HL-60/S4 (cell line): ENCODE measurements around the gene GABARAPL2.
"Not testable (repeated sequence)": the region's sequence is repeated elsewhere in the genome, so short reads cannot be mapped to it uniquely, and the experiment has no call there.

Experiments used
- in situ Hi-C: fragments of 300-500 bp; cut with MboI; formaldehyde crosslinking; loops from 2 replicates; pipeline ENCODE4 v1.14.3; 2022; ENCODE audit warnings: low sequenced_read_pairs

GABARAPL2 gene

DNA sequence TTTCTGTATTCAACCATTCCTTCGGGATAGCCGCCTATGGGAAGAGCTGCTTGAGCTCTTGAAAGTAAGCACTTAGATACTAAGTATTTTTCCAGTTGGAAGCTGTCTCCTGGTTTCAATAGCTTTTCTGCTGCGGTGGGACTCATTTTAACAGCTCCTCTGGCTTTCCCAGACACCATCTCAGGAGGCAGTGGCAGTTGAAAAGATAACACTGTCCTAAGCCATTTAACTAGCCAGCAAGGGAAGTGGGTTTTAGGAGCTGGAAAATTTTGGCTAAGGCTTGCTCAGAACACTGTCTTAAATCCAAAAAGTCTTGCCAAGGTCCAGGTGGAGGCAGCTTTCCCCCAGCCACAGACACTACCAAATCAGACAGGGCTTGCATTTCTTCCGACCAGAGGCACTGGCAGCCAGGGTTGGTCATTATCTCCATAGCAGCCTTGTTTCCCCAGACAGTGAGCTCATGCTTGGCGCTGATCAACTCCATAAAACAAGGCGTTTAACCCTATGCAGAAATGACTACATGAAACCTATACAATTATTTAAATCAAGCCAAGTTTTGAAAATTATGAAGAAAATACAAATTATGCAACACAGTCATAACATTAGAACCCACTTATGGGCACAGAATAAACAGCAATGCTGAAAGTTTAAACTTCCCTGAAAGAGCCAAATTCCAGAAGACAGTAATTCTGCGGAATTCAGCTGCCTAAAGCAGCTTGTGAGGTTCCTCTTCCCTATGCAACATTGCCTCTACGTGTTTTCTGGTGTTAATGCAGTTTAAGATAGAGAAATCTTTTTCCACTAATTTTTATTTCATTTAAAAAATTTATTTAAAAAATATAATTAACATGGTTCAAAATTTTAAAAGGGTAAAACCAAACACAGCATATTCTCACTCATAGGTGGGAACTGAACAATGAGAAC lies 25.0 kb downstream of the GABARAPL2 start:
- in situ Hi-C loops = no loop called here

DNA sequence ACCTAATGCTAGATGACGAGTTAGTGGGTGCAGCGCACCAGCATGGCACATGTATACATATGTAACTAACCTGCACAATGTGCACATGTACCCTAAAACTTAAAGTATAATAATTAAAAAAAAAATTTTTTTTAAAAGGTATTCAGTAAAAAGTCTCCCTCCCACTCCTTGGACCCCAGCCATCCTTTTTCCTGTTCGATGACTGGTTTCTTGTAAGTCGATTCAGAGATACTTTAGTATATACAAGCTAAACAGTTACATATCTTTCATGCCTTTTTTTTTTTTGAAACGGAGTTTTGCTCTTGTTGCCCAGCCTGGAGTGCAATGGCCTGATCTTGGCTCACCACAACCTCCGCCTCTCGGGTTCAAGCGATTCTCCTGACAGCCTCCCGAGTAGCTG lies 25.7 kb downstream of the GABARAPL2 start:
- in situ Hi-C loops = not testable (repeated sequence)

DNA sequence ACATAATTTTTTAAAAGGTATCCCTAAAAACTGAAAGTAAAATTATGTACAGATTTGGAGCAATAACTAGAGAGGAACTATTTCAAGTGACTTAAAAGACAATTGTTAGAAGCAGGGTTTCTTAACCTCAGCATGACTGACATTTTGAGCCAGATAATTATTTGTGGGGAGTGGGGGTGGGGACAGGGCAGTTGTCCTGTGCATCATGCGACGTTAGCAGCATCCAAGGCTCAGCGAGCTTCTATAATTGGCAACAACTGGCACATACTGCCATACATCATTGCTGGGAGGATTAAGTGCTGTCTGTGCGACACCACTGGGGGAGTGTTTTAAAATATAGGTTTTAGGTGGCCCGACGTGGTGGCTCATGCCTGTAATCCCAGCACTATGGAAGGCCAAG lies 27.1 kb downstream of the GABARAPL2 start:
- in situ Hi-C loops = no loop called here

DNA sequence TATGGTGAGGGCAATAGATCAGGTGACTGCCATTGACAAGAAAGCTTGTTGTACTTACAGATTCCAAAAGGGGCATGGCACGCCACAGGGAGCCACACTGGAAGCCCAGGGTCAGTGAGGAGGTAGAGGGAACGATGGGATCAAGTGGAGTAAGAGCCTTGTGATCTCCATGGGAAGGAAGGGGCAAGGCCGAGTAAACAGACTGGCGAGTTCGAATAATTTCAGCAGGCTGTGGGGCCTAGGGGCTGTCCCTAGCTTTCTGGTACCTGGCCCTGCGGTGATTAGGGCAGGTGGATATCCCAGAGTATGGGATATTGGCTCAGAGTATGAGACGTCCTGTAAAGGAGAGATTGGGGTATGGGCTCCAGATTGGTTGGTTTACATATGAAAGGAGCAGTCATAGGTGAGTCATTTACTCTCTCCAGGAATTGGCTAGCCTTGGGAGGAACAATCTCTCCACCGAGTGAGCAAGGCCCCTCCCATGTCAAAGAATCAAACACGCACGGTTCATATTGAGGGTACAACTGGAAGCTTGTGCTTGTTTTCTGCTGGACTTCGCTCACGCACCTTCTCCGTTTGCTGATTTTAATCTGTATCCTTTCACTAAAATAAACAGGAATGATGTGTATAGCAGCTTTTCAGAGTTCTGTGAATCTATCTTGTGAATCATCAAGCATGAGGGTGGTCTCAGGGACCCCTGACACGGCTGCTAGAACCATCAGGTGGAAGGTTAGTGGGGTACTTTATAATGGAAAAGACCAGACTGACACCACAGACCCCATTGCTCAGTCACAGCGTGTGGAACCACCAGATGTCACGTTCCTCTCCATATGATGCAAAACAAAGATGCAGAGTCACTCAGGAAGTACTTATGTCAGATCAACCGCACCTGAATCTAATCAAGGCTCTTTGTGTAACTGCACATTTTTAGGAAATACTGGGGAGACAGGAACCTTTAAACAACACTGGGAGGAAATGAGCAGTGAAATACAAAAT lies 27.9 kb downstream of the GABARAPL2 start:
- in situ Hi-C loops = no loop called here

DNA sequence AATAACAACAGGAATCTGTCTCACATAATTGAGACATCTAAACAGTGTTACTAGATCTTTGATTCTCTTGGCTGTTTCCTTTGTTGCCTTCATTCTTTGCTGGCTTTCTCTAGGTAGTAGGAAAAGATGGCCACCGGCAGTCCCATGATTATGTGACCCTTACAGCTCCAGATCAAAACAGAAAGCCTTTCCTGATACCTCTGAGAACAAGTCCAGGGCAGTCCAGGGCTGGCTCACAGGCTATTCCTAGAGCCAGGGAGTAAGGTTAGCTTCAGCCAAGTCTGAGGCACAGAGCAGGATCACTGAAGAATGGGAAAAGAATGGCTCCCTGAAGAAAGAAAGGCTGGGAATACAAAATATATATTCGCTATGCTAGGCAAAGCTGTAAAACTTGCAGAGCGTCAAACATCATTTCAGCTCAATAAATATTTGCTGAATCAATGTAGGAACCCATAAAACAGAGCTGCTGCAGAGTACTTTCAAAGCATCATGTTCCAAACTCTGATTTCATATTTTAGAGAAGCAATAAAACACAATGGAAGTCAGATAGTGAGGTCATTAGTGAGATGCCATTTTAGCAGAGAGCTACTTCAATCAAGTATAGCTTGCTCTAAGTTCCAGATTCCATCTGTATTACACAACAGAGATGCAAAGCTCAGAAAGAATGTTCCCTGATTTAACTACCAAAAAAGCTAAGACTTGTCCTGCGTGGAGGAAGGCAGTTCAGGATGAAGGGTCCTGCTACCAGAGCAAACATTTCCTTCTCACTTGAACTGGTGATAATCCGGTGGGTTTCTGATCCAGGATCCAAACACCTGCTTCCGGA lies 33.5 kb downstream of the GABARAPL2 start:
- in situ Hi-C loops = no loop called here

DNA sequence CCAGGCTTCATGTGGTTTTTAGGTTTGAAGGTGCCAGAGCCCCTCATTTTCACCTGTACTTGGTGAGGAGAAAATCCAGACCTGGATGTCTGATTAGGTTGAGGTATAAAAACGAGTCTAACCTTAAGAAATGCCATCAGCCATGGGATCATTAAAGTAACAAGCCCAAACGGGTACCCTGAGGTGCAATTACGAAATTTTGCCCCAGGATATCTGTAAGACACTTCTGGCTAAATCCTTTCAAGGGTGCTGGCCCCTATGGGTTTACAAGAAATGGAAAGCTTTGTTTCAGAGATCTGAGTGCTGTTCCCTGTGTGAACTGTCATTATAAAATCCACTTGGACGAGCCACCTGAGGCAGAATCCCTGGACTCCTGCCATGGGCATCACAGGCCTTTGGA lies 37.1 kb downstream of the GABARAPL2 start:
- in situ Hi-C loops = no loop called here

DNA sequence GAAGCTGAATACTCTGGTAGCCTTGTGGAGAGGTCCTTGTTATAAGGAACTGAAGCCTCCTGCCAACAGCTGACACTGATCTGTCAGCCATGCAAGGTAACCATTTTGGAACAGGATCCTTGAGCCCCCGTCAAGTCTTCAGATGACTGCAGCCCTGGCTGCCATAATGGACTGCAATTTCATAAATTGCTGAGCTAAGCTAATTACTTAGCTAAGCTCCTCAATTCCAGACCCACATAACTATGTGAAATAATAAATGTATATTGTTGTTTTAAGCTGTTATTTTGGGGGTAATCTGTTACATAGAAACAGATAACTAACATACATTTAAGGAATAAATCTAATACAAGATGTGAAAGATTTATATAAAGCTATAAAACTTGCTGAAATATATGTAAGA lies 40.3 kb downstream of the GABARAPL2 start:
- in situ Hi-C loops = no loop called here

DNA sequence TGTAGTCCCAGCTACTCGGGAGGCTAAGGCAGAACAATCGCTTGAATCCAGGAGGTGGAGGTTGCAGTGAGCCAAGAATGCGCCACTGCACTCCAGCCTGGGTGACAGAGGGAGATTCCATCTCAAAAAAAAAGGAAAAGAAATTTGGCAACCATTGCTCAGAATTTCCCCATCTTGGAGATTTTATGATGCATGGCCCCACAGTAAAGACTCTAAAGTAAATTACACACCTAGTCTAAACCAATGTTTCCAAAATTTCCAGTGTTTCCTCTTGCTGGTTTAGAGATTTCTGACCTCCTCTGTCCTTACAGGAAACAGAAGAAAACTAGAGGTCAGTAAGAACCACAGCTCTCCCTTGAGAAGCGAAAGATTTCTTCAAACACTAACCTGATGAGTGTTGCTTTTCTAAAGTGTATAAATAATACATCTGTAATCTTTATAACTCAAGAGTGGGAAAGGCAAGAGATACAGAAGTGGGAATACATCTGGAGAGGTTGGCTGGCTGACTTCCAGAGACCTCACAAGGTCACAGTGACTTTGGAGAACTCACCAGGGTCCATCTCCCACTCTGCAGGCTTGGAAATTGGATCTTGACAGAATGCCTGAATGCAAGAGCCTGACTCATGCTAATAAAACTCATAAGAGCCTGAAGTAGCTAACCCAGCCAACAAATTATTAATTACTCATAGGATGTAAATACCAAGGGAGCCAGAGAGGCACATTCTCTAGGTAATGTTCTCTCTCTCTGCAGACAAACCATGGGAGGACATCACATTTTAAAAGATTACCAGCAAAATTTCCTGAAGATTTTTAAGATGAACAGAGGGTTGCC lies 48.1 kb downstream of the GABARAPL2 start:
- in situ Hi-C loops = no loop called here

DNA sequence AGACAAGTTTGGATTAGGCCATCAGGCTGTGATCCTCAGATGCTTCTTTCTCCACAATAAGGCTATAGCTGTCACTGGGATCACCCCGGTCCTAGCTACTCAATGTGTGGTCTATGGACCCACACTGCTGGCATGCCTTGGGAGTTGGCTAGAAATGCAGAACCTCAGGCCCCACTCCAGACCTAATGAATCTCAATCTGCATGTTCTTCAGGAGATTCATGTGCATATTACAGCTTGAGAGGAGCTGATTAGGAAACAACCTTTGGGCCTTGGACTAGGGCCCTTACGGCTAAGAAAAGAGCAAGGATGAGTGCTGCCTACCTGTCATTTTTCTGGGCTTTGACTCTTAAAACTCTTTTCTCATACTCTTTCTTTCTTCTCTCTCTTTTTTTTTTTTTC lies 49.4 kb downstream of the GABARAPL2 start:
- in situ Hi-C loops = no loop called here

DNA sequence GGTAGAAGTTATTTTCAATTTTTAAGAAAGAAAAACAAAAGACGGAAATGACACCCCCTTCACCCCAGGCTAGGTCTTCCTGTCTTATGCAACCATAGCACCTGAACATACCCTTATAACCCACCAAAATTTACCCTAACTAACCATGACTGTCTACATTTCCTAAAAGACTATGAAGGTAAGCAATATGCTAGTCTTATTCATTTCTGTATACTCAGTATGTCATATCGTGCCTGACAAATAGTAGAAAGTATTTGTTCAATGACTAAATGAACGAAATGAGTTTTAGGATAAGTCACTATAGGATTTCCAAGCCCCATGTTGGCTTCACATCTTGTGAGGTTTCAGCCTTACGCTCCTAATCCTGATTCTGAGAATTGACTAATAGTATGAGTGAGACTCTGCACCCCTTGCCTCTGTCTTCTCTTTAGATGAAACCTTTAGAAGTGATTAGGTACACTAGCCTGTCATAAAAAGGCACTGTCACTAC lies 50.4 kb downstream of the GABARAPL2 start:
- in situ Hi-C loops = no loop called here

DNA sequence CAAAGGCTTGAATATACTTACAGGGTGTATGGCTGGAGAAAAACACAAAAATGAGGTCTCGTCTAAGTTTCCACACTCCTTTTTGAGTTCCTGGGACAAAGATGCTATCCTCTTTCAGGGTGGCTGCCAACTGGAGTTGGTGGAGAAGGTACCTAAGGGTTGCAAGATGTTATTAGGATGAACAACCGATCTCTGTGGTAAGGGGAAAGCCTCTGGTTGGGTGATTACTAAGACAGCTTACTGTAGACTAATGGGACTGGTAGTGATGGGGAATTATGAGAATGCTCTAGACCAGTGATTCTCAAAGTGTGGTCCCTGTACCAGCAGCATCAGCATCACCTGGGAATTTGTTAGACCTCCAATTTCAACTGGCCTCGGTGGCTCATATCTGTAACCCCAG lies 50.9 kb downstream of the GABARAPL2 start:
- in situ Hi-C loops = no loop called here

DNA sequence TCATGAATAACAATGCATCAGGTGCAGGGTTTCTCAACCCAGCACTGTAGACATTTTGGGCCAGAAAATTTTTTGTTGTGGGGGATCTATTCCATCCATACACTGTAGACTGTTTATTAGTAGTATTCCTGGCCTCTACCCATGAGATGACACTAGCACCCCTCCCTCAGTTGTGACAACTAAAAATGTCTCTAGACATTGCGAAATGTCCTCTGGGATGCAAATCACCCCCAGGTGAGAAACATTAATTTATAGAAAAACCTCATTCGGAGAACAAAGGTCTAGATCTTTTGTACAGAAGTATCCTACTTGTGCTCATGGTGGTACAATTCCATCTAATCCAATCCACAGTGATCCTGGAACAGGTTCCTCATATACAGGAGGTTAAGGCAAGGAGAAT lies 52.6 kb downstream of the GABARAPL2 start:
- in situ Hi-C loops = no loop called here

DNA sequence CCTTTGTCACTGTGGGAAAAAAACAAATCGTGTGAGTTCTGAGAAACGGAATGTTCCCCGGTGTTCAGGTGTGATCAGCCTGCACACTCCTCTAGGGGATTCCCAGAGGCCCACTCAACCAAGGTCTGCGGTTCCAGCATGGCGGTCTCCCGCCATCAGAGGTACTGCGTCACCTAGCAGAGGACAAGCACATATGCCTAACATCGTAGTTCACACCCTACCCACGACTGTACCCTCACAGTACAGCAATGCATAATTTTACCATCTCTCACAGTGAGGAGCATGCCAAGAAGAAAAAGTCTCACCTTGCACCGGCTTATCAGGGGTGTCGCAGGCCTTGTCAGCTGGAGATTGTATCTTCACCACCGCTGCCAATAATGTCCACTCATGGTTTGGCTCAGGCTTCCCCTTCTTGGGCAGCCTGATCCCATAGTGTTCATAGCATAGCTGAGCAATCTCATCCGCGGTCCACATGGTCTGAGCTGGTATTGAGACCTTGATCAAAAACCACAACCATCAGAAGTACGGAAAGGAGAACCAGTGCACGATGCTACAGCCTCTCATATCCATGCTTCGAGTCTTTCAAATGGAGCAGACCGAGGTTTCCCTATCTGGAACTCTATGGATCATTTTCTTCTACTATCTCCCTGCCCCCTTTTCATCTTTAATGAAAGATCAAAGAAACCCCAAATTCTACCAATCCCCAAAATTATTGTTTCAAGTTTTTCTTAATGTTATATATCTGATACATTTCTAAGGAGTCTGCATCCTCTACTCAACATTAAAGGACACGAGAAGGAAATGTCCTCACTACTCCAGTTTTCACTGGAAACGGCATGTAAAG lies 54.4 kb downstream of the GABARAPL2 start:
- in situ Hi-C loops = no loop called here

DNA sequence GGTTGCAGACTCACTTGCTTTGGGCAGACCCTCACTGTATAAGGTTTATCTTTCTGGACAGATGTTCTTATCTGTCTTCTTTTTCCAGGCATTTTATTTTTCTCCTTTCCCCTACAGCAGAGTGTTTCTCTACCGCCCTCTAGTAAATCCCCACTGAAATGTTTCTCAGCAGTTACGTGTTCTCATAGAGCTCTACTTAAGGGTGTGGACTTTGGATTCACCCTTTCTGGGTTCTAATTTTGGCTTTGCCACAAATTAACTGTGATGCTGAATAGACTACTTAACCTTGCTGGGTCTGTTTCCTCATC lies 54.9 kb downstream of the GABARAPL2 start:
- in situ Hi-C loops = no loop called here

DNA sequence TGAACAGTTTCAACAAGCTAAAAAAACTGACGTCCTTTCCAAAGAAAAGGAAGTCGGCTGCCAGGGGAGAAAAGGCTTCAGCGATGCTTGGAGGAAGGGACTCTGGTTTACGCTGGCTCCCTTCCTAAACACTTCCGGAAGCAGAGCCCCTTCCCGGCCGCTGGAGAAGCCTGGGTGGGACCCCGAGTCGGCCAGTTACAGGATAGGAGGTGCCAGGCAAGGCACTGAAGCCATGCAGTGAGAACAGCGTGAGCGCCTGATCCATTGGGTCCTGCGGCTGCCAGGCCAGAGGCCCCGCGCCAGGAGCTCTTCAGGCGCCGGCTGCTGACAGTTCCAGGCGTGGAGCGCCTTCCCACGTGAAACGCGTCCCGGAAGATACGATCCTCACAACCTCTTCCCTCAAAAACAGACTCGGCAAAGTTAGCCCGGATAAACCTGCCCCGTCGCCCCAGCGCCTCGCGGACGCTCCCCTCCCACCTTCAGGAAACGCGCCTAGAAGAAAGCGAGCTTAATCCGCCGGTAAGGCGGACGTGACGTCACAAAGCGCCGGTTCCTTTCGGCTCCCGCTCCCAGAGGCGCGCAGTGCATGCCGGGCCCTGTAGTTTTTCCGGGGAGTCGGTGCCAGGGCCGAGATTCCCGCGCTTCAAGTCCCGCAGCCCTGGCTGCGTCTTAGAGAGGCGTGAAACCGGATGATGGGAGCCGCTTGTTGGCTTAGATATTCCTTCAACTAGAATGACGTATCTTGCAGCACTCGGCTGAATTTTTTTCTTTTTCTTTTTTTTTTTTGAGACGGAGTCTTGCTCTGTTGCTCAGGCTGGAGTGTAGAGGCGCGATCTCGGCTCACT lies 56.8 kb downstream of the GABARAPL2 start, which contains the start of gene ADAT1:
Gene ADAT1 (minus strand): TSS at position 521 of the 845 bp plus-strand sequence. CDS start 2,482 bp downstream, outside the sequence.
- in situ Hi-C loops = no loop called here

DNA sequence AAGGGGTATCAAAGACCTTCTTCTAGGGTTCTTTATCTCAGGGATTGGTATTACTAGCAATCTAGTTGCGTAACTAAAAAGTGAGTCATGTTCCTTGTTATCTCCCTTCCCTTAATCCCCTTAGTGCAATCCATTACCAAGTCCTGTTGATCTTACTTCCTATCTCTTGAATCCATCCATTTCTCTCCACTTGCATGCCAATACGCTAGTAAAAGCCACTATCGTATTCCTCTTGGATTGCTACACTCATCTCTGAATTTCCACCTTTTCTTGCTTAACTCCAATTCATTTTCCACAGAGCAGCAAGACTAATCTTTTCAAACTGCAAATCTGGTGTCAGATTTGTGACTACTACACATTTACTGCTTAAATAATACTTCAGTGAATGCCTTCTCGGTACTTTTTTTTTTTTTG lies 58.7 kb downstream of the GABARAPL2 start:
- in situ Hi-C loops = loop anchor here (25.0 kb wide), 1 partner anchor 963 kb away; the partner anchor contains the start of gene RFWD3

DNA sequence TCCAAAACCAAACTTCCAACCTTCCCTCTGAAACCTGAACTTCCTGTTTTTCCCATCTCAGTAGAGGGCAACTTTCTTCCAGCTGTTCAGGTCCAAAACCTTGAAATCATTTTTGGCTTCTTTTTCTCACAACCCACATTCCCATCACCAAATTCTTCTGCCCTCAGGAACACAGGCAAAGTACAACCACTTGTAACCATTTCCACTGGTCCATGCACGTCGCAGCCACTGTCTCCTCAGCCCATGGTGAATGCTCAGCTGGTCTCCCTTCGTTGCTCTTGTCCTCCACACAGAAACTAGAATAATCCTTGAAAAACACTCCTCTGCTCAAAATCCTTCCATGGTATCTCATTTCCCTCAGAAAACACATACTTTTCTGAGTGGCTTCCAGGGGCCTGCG lies 60.6 kb downstream of the GABARAPL2 start:
- in situ Hi-C loops = loop anchor here (25.0 kb wide), 1 partner anchor 965 kb away; the partner anchor contains the start of gene RFWD3
